Muscle layer of duodenum (tissue), 2 donors: ENCODE data around the gene TPBGL.

Source experiments
- H3K27ac ChIP-seq: one replicate; pipeline ENCODE4 v1.7.0; 2013; ENCODE audit warnings: mild to moderate bottlenecking, low read length
- H3K27me3 ChIP-seq: one replicate; pipeline ENCODE4 v1.7.0; 2013; ENCODE audit warnings: low read depth, mild to moderate bottlenecking, control low read depth, low read length
- H3K36me3 ChIP-seq, 2 donors: one replicate each; pipeline ENCODE4 v1.7.0; 2013; ENCODE audit warnings: low read length in 2 of 2, control low read depth in 1 of 2, mild to moderate bottlenecking in 1 of 2; ENCODE audit not compliant: insufficient read depth in 2 of 2, control insufficient read depth in 1 of 2
- H3K4me1 ChIP-seq, 2 donors: one replicate each; pipeline ENCODE4 v1.7.0; 2013; ENCODE audit warnings: low read length in 2 of 2, mild to moderate bottlenecking in 2 of 2, control low read depth in 1 of 2, moderate library complexity in 1 of 2; ENCODE audit not compliant: insufficient read depth in 2 of 2, control insufficient read depth in 1 of 2
- H3K4me3 ChIP-seq, 2 donors: one replicate each; pipeline ENCODE4 v1.7.0; 2013; ENCODE audit warnings: low read length in 2 of 2, low read depth in 1 of 2, mild to moderate bottlenecking in 1 of 2
- H3K9me3 ChIP-seq, 2 donors: one replicate each; pipeline ENCODE4 v1.7.0; 2013; ENCODE audit warnings: low read length in 2 of 2, control low read depth in 1 of 2, mild to moderate bottlenecking in 1 of 2; ENCODE audit not compliant: control insufficient read depth in 1 of 2
- donor health status: healthy.

The TPBGL gene

DNA sequence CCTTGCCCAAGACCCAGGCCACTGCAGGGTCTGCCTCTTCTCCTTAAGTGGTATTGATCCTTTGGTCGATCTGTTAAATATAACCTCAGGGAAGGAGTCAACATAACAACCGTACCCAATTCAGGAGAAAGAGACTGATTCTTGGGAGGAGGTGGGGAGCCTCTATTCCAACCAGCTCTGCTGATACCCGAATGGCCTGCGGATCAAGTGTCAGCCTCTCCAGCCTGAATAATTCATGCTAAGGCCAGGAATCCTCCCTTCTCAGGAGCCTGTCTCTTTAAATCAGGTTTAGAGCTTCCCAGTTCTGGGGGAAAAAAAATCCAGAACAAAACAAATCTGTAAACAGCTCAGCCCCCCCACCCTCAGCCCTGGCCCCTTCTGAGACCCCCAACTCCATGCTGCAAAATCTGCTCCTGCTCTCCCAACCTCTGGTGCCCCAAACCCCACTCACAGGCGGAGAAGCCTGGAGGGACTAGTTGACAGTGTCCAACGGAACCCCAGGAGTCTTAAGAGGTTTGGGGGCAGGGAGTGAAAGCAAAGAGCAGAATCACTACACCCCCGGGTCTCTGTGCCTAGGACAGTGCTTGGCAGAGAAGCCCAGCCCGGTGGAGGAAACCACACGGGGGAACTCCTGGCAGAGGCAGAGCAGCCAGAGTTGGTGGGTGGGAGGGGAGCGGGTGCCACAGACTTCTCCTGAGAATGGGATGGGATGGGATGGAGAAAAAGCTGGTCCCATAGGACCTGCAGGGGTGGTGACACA, 863 bp upstream of the TPBGL start:
- H3K4me3 ChIP-seq, result no peak overlapping the region
- peaks cover 0 to 13% of the 10 kb centered on the region in 2 donors for H3K4me1 ChIP-seq
- no peak overlapping the region for H3K27ac ChIP-seq
- H3K36me3 ChIP-seq, result no peaks in the 10 kb centered on the region
- H3K9me3 ChIP-seq, result no peaks in the 10 kb centered on the region
- peaks cover 22% of the 10 kb centered on the region for H3K27me3 ChIP-seq

DNA sequence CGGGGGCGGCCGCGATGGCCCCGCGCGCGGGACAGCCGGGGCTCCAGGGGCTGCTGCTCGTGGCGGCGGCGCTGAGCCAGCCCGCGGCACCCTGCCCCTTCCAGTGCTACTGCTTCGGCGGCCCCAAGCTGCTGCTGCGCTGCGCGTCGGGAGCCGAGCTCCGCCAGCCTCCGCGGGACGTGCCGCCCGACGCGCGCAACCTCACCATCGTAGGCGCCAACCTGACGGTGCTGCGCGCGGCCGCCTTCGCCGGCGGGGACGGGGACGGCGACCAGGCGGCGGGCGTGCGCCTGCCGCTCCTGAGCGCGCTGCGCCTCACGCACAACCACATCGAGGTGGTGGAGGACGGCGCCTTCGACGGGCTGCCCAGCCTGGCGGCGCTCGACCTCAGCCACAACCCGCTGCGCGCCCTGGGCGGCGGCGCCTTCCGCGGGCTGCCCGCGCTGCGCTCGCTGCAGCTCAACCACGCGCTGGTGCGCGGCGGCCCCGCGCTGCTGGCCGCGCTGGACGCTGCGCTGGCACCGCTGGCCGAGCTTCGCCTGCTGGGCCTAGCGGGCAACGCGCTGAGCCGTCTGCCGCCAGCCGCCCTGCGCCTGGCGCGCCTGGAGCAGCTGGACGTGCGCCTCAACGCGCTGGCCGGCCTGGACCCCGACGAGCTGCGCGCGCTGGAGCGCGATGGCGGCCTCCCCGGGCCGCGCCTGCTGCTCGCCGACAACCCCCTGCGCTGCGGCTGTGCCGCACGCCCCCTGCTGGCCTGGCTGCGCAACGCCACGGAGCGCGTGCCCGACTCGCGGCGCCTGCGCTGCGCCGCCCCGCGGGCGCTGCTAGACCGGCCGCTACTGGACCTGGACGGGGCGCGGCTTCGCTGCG, 697 bp downstream of the TPBGL start:
- Histone ChIP-seq H3K36me3 (no peaks in the 10 kb centered on the region), H3K4me3 (peak overlapping the region in 1 of 2 donors; percentile 55), H3K27ac (no peak overlapping the region), H3K27me3 (peaks cover 22% of the 10 kb centered on the region), H3K4me1 (peaks cover 0 to 13% of the 10 kb centered on the region in 2 donors), H3K9me3 (no peaks in the 10 kb centered on the region)

DNA sequence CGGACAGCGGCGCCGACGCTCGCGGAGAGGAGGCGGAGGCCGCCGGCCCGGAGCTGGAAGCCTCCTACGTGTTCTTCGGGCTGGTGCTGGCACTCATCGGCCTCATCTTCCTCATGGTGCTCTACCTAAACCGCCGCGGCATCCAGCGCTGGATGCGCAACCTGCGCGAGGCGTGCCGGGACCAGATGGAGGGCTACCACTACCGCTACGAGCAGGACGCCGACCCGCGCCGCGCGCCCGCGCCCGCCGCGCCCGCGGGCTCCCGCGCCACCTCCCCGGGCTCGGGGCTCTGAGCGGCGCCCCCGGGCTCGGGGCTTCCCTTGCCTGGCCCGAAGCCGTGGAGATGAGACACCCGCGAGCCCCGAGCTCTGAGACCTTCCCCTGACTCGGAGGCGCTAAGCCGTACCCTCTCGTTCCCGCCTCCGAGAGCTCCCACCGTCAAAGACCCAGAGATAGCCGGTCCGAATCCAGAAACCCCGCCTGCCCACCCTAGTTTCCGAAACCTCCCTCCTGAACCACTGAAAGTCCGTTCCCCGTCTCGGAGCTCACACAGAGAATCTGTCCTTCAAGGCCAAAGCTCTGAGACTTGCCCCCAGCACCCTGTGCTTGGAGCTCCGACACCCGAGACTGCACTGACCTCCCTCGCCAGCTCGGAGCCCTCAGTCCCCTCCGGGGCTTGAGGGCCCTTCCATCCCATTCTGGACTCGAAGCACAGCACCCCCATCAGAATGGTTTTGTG, 1.5 kb downstream of the TPBGL start:
- H3K27ac ChIP-seq, result no peak overlapping the region
- peak overlapping the region in 1 of 2 donors; percentile 55 for H3K4me3 ChIP-seq
- peaks cover 22% of the 10 kb centered on the region for H3K27me3 ChIP-seq
- H3K4me1 ChIP-seq, result peaks cover 0 to 13% of the 10 kb centered on the region in 2 donors
- no peaks in the 10 kb centered on the region for H3K9me3 ChIP-seq
- no peaks in the 10 kb centered on the region for H3K36me3 ChIP-seq

GRCh38 chr11:75242722-75243600, 2.4 kb downstream of the TPBGL start:
- Histone ChIP-seq H3K27me3 (peaks cover 22% of the 10 kb centered on the region), H3K9me3 (no peaks in the 10 kb centered on the region), H3K4me3 (no peak overlapping the region), H3K36me3 (no peaks in the 10 kb centered on the region), H3K27ac (no peak overlapping the region), H3K4me1 (peaks cover 0 to 13% of the 10 kb centered on the region in 2 donors)

DNA sequence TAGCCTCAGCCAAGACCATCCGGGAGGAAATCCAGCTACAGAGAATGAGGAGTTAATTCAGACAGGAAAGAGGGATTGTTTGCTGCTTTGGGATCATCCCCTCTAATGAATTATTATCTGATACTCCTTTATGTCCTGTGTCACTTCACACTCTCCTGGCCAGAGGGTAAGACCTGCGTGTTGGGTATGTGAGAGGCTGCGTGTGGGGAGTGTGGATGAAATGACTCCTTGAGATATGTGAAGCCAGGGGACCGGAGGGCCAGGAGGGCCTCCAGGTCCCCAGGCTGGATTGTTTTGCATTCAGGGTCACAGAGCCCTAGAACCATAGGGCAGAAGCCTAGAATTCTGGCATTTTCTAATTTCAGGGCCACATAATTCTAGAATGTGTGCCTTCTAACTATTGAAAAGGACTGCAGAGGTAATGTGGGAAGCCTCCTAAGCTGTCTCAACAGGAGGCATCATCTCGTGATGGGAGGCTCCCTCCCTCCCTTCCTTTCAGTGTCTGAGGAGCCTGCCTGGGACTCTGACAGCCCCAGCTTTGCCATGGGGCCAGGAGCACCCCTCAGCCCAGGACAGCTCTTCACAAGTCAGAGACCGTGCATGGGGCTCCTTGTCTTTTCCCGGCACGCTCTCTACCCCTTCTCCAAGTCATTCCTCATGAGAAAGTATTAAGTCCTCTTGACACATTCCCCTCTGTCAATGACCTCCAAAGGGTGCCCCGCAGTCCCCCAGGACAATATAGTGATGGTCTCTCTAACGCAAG, 3.7 kb downstream of the TPBGL start:
- Histone ChIP-seq H3K9me3 (no peaks in the 10 kb centered on the region), H3K36me3 (no peaks in the 10 kb centered on the region), H3K27ac (no peak overlapping the region), H3K4me3 (no peak overlapping the region), H3K27me3 (peaks cover 21% of the 10 kb centered on the region), H3K4me1 (peaks cover 0 to 16% of the 10 kb centered on the region in 2 donors)

- Histone ChIP-seq H3K9me3 (no peaks in the 10 kb centered on the region), H3K27me3 (peaks cover 8% of the 10 kb centered on the region), H3K27ac (no peak overlapping the region), H3K36me3 (no peaks in the 10 kb centered on the region), H3K4me1 (peaks cover 0 to 12% of the 10 kb centered on the region in 2 donors), H3K4me3 (no peak overlapping the region)
These were observed 4.9 kb downstream of the TPBGL start for GRCh38 chr11:75245356-75246005.

GRCh38 chr11:75246006-75246670, 5.6 kb downstream of the TPBGL start:
- Histone ChIP-seq H3K4me3 (no peak overlapping the region), H3K36me3 (no peaks in the 10 kb centered on the region), H3K27me3 (peaks cover 8% of the 10 kb centered on the region), H3K27ac (no peak overlapping the region), H3K4me1 (peaks cover 0 to 7% of the 10 kb centered on the region in 2 donors), H3K9me3 (no peaks in the 10 kb centered on the region)

GRCh38 chr11:75246671-75247350, 6.2 kb downstream of the TPBGL start:
- H3K4me1 ChIP-seq, result peaks cover 0 to 7% of the 10 kb centered on the region in 2 donors

GRCh38 chr11:75248924-75249256, 8.3 kb downstream of the TPBGL start:
- Histone ChIP-seq H3K27ac (no peak overlapping the region), H3K4me1 (peaks cover 0 to 3% of the 10 kb centered on the region in 2 donors), H3K4me3 (no peak overlapping the region), H3K27me3 (no peaks in the 10 kb centered on the region), H3K9me3 (peaks cover 0 to 5% of the 10 kb centered on the region in 2 donors), H3K36me3 (no peaks in the 10 kb centered on the region)

More at GRCh38 chr11:75246671-75247350, 6.2 kb downstream of the TPBGL start:
- H3K4me3 ChIP-seq, result no peak overlapping the region
- H3K36me3 ChIP-seq, result no peaks in the 10 kb centered on the region
- no peak overlapping the region for H3K27ac ChIP-seq
- no peaks in the 10 kb centered on the region for H3K9me3 ChIP-seq
- peaks cover 8% of the 10 kb centered on the region for H3K27me3 ChIP-seq
